ENCODE results near the gene PLCB2.

The PLCB2 gene

GRCh38 chr15:40248006-40248783, 59.5 kb downstream of the PLCB2 start:
- DNase-seq: no peak

- no peak for DNase-seq
These were observed 60.2 kb downstream of the PLCB2 start for GRCh38 chr15:40247406-40247971.

GRCh38 chr15:40246496-40247280, 61.0 kb downstream of the PLCB2 start:
- no peak for DNase-seq

- no peak for DNase-seq
These were observed 61.9 kb downstream of the PLCB2 start for GRCh38 chr15:40245666-40246450.

- no peak for DNase-seq
These were observed 62.7 kb downstream of the PLCB2 start for GRCh38 chr15:40244961-40245523.

GRCh38 chr15:40243126-40243810, 64.5 kb downstream of the PLCB2 start:
- DNase-seq: no peak

GRCh38 chr15:40242601-40243000, 65.1 kb downstream of the PLCB2 start:
- no peak for DNase-seq

GRCh38 chr15:40242213-40242599, 65.5 kb downstream of the PLCB2 start:
- DNase-seq: no peak

- DNase-seq: no peak
These were observed 66.2 kb downstream of the PLCB2 start for GRCh38 chr15:40241269-40242212.

- no peak for DNase-seq
These were observed 67.0 kb downstream of the PLCB2 start for GRCh38 chr15:40240619-40241221.

- no peak for DNase-seq
These were observed 67.8 kb downstream of the PLCB2 start for GRCh38 chr15:40239693-40240618.

GRCh38 chr15:40239404-40239692, 68.4 kb downstream of the PLCB2 start:
- no peak for DNase-seq

GRCh38 chr15:40238532-40239403, 69.0 kb downstream of the PLCB2 start, which contains the start of gene PAK6:
TSS of gene PAK6 (plus strand) at chr15:40239063. CDS start at chr15:40264786, 25,723 bp downstream.
- DNase-seq: peak; percentile 18
